MM.1S (cell line): ENCODE measurements around the gene NPR2.

ENCODE experiments used
- DNase-seq: peaks from one replicate; pipeline ENCODE4 v3.0.0-alpha.2; 2015
- H2AFZ ChIP-seq: fragments of 300-600 bp; sonication (generic); 2 replicates; pipeline ENCODE4 v1.6.0; 2016; ENCODE audit warnings: antibody characterized with exemption, low read length
- H3F3A ChIP-seq: fragments of 300-600 bp; sonication (generic); 2 replicates; pipeline ENCODE4 v1.6.1; 2016; ENCODE audit warnings: mild to moderate bottlenecking, antibody characterized with exemption, low read length, moderate library complexity, mixed read lengths; ENCODE audit not compliant: insufficient read depth
- H3K27ac ChIP-seq: fragments of 300-600 bp; sonication (generic); 2 replicates; pipeline ENCODE4 v1.5.1; 2016; ENCODE audit warnings: mild to moderate bottlenecking, low read length
- H3K27me3 ChIP-seq: fragments of 300-600 bp; sonication (generic); replicated peaks from 2 replicates; pipeline ENCODE4 v1.6.0; 2016; ENCODE audit warnings: low read length; ENCODE audit not compliant: insufficient read depth
- H3K36me3 ChIP-seq: fragments of 300-600 bp; sonication (generic); replicated peaks from 2 replicates; pipeline ENCODE4 v1.6.1; 2016; ENCODE audit warnings: mild to moderate bottlenecking, low read length, mixed read lengths; ENCODE audit not compliant: insufficient read depth
- H3K4me1 ChIP-seq: fragments of 300-600 bp; sonication (generic); 2 replicates; pipeline ENCODE4 v1.6.1; 2016; ENCODE audit warnings: low read length, mixed read lengths
- H3K4me2 ChIP-seq: fragments of 300-600 bp; sonication (generic); 2 replicates; pipeline ENCODE4 v1.6.0; 2016; ENCODE audit warnings: low read depth, low read length
- H3K4me3 ChIP-seq: fragments of 300-600 bp; sonication (generic); 2 replicates; pipeline ENCODE4 v1.5.1; 2016; ENCODE audit warnings: low read length, mixed read lengths
- H3K79me2 ChIP-seq: fragments of 300-600 bp; sonication (generic); 2 replicates; pipeline ENCODE4 v1.6.1; 2016; ENCODE audit warnings: mixed run types, low read length, mixed read lengths
- H3K9ac ChIP-seq: fragments of 300-600 bp; sonication (generic); 2 replicates; pipeline ENCODE4 v1.6.1; 2016; ENCODE audit warnings: low read length, mixed read lengths
- H3K9me2 ChIP-seq: fragments of 300-600 bp; sonication (generic); replicated peaks from 2 replicates; pipeline ENCODE4 v1.6.1; 2016; ENCODE audit warnings: mild to moderate bottlenecking, low read length, mixed read lengths; ENCODE audit not compliant: insufficient read depth
- H3K9me3 ChIP-seq: fragments of 300-600 bp; sonication (generic); replicated peaks from 2 replicates; pipeline ENCODE4 v1.6.1; 2016; ENCODE audit warnings: mild to moderate bottlenecking, low read length, mixed read lengths; ENCODE audit not compliant: insufficient read depth
- H4K20me1 ChIP-seq: fragments of 300-600 bp; sonication (generic); 2 replicates; pipeline ENCODE4 v1.6.1; 2016; ENCODE audit warnings: mild to moderate bottlenecking, low read length, moderate library complexity, mixed read lengths; ENCODE audit not compliant: insufficient read depth
- CTCF ChIP-seq: fragments of 300-600 bp; sonication (generic); IDR thresholded peaks from 2 replicates; pipeline ENCODE4 v1.5.1; 2016; ENCODE audit warnings: antibody characterized with exemption, low read length, mixed read lengths
- EZH2 ChIP-seq: fragments of 300-600 bp; sonication (generic); optimal IDR thresholded peaks from 2 replicates; pipeline ENCODE3; 2017; ENCODE audit warnings: low read depth, mild to moderate bottlenecking, antibody characterized with exemption, low read length, mixed read lengths
- EZH2phosphoT487 ChIP-seq: fragments of 300-600 bp; sonication (generic); IDR thresholded peaks from 2 replicates; pipeline ENCODE4 v1.6.1; 2018; ENCODE audit warnings: antibody characterized with exemption, low read length

Gene NPR2

DNA sequence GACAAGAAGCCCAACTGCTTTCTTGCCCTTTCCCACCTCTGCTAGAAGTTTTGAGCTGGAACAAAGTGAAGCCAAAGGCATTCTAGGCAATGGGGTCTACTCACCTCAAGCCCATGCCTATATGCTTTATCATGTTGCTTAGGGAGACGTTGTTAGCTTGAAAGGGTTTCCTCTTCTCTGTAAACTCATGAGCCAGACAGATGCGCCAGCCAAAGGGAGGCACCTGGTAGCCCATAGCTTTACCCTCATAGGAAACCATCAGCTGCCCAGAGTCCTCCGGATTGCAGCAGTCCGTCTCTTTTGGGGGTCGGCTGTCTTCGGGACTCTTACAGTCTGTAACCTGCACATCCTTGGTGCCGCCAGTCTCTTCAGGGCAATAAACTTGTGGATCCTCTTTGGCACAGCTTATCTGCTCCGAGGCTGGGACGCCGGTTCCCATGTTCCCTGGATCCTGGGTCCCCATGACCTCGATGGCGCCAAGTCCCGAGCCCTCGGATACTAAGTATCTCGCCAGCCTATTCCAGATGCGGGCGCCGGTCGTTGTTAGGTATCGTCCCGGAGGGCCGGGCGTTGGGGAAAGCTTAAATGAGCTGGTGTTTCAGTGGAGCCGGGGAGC is 43.0 kb upstream of the NPR2 start:
- H2AFZ ChIP-seq = peak overlapping the region; percentile 37
- peaks cover 14% of the 10 kb centered on the region for H3F3A ChIP-seq
- no peaks in the 10 kb centered on the region for H3K9me2 ChIP-seq
- no peaks in the 10 kb centered on the region for H3K27me3 ChIP-seq
- H4K20me1 ChIP-seq = peaks cover 11% of the 10 kb centered on the region
- H3K27ac ChIP-seq = peak overlapping the region; percentile 50; the same call in 1 of the 2 replicates
- peaks cover 20% of the 10 kb centered on the region for H3K4me1 ChIP-seq
- no peaks in the 10 kb centered on the region for H3K9me3 ChIP-seq
- peak overlapping the region; percentile 97 for H3K4me2 ChIP-seq
- peak overlapping the region; percentile 85 for H3K9ac ChIP-seq
- H3K79me2 ChIP-seq = peaks cover 69% of the 10 kb centered on the region
- DNase-seq = no peak
- 0 out of 2 replicates have a peak, but pooled peaks cover 5% of the 10 kb centered on the region for H3K36me3 ChIP-seq
- TF ChIP-seq EZH2 (no peak), EZH2phosphoT487 (no peak), CTCF (no peak)
- H3K4me3 ChIP-seq = peak overlapping the region; percentile 96

DNA sequence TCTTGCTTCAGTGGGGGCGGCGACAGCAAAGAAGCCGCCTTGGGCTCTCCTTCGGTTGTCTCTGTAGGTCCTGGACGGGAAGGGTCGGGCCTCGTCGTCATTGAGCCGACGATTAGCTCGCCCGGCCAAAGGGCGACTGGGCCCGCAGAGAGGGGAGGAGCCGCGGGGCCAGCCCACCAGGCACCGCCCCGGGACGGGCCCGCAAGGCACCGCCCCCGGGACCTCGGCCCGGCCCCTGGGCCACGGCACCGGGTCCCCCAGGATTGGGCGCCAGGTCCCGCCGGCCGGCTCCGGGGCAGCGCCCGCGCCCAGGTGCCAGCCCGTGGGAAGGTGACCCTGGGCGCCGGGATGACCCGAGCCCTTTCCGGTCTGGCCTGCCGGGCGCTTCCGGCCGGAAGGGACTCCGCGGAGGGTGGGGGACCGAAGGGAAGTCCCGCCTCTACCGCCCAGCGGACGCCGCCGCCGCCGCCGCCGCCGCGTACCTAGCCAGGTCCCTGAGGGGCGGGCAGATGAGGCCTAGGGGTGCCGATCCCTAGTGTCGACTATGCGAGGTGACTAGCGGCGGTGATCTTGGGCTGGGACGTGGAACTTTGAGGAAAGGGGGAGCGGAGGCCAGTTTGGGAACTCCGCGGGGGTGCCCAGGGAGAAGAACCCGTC is 42.4 kb upstream of the NPR2 start, which contains the start of the genes GBA2 and RGP1:
Gene GBA2, minus strand, starts transcription at position 371 of the 657 bp plus-strand sequence. CDS start 524 bp downstream, outside the sequence.
Gene RGP1, plus strand, starts transcription at position 430 of the 657 bp plus-strand sequence. CDS start 469 bp downstream, outside the sequence.
- Histone ChIP-seq H3K27ac (peak within 1 kb of the TSS; percentile 50; the same call in 1 of the 2 replicates), H2AFZ (peak within 1 kb of the TSS; percentile 73), H3K9me3 (no peaks in the 10 kb centered on the region), H3K4me3 (peak within 1 kb of the TSS; percentile 96), H3K9ac (peak within 1 kb of the TSS; percentile 85), H4K20me1 (peaks cover 11% of the 10 kb centered on the region), H3K36me3 (0 out of 2 replicates have a peak, but pooled peaks cover 5% of the 10 kb centered on the region), H3K9me2 (no peaks in the 10 kb centered on the region), H3F3A (peaks cover 14% of the 10 kb centered on the region), H3K27me3 (no peaks in the 10 kb centered on the region), H3K79me2 (peaks cover 63% of the 10 kb centered on the region), H3K4me2 (peak within 1 kb of the TSS; percentile 97), H3K4me1 (peaks cover 20% of the 10 kb centered on the region)
- DNase-seq = peak; percentile 81
- TF ChIP-seq EZH2 = no peak
- TF ChIP-seq EZH2phosphoT487 = no peak
- TF ChIP-seq CTCF = no peak

DNA sequence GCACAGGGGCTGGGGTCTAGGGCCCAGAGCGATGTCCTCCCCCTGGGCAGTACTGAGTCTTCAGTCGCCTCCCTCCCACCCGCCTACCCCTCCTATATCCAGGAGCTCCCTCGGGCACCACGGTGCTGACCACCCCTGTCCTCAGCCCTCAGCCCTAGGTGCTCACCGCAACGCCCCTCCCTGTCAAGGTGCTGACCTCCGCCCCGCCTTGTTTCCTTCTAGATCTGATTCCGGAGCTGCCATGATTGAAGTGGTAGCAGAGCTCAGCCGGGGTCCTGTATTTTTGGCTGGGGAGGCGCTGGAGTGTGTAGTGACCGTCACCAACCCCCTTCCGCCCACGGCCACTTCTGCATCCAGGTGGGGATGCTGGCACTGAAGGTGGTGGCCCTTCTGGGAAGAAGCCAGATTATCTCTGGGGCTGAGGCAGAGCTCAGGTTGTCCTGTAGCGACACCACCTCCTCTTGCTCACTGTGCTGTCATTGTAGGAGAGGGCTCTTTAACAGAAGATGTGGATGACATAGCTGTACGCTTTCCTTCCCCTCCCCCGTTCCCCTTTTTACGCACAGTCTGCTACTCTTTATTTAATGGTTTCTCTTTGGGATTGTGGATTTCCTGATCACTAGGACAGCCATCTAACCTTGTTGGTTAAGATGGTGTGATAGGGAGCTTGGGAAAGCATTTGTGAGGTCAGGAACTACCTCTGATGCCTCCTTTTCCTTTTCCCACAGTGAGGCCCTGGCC is 41.7 kb upstream of the NPR2 start:
- Histone ChIP-seq H3K9ac (peak overlapping the region; percentile 85), H3K4me3 (peak overlapping the region; percentile 96), H3K9me3 (no peaks in the 10 kb centered on the region), H2AFZ (peak overlapping the region; percentile 73), H3F3A (peaks cover 14% of the 10 kb centered on the region), H3K27me3 (no peaks in the 10 kb centered on the region), H3K4me2 (peak overlapping the region; percentile 77), H4K20me1 (peaks cover 11% of the 10 kb centered on the region), H3K79me2 (peaks cover 56% of the 10 kb centered on the region), H3K4me1 (peaks cover 20% of the 10 kb centered on the region), H3K27ac (peak overlapping the region; percentile 50; the same call in 1 of the 2 replicates), H3K36me3 (0 out of 2 replicates have a peak, but pooled peaks cover 5% of the 10 kb centered on the region), H3K9me2 (no peaks in the 10 kb centered on the region)
- TF ChIP-seq CTCF = no peak
- no peak for TF ChIP-seq EZH2phosphoT487
- no peak for TF ChIP-seq EZH2
- peak; percentile 55 for DNase-seq
